ENCODE results near the gene METAP2. TPM values are rescaled to one million over a fixed set of nuclear protein-coding genes. Genes with fewer than 3 reads are reported as not detected.
"Not testable (repeated sequence)": the region's sequence is repeated elsewhere in the genome, so short reads cannot be mapped to it uniquely, and the experiment has no call there.

Gene METAP2
- total RNA-seq, 1 experiment from 2014 or later: 127 TPM

DNA sequence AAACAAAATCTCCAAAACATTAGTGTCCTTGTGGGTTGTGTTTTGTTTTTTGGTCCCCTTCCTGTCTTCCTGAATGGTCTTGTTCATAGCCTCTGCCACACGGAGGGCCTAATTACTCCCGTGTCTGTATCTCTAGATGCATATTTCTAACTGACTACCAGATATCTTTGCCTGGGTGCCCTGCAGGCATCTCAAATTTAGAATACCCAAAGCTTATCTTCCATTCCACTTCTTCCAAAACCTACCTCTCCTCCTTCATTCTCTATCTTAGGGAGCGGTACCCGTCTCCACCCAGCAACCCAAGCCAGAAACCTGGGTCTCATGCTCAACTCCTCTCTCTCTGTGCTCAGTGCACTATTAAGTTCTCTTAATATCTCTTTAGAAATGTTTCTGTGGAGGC is 10.9 kb upstream of the METAP2 start (continued):
- TF ChIP-seq, protein P1, sequence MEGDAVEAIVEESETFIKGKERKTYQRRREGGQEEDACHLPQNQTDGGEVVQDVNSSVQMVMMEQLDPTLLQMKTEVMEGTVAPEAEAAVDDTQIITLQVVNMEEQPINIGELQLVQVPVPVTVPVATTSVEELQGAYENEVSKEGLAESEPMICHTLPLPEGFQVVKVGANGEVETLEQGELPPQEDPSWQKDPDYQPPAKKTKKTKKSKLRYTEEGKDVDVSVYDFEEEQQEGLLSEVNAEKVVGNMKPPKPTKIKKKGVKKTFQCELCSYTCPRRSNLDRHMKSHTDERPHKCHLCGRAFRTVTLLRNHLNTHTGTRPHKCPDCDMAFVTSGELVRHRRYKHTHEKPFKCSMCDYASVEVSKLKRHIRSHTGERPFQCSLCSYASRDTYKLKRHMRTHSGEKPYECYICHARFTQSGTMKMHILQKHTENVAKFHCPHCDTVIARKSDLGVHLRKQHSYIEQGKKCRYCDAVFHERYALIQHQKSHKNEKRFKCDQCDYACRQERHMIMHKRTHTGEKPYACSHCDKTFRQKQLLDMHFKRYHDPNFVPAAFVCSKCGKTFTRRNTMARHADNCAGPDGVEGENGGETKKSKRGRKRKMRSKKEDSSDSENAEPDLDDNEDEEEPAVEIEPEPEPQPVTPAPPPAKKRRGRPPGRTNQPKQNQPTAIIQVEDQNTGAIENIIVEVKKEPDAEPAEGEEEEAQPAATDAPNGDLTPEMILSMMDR (IDR thresholded peaks at IDR 0.05 in 2 of 3, conservative IDR thresholded peaks at IDR 0.05 in 1 of 3; ENCODE audit: borderline replicate concordance in 1 of 3, insufficient read depth in 1 of 3, low read depth in 2 of 3, low read length in 2 of 3): no peak
- TF ChIP-seq CEBPB (IDR thresholded peaks at IDR 0.05; ENCODE audit: low read depth): no peak

DNA sequence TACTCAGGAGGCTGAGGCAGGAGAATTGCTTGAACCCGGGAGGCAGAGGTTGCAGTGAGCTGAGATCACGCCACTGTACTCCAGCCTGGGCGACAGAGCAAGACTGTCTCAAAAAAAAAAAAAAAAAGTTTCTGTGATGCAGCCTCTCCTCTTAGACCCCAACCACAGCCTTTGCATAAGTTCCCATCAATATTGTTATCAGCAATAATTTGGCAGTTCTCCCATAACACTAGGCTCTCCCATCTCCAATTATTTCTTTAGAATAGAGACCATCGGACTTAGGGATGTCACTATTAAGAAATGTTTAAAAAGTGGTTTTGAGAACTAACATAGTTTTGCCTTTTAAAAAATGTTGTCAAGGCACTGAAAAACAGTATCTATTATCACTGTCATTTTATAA is 10.2 kb upstream of the METAP2 start:
- peaks cover 21 to 26% of the 10 kb centered on the region in 2 experiments; a peak in 3 of 4 replicates for H3K4me1 ChIP-seq (ENCODE audit: control insufficient read depth in 1 of 2, insufficient read depth in 2 of 2, low read length in 2 of 2)
- H3K9me3 ChIP-seq (ENCODE audit: control insufficient read depth in 1 of 2, insufficient read depth in 1 of 2, low read depth in 1 of 2, low read length in 2 of 2); H3K9ac ChIP-seq (ENCODE audit: low read length); H2AFZ ChIP-seq (ENCODE audit: low read depth, low read length, poor library complexity, severe bottlenecking); RAD21 ChIA-PET (ENCODE audit: low non-redundant PET in 1 of 2, low total read pairs in 2 of 2, uncharacterized antibody in 2 of 2, unreplicated experiment in 2 of 2); H3K36me3 ChIP-seq (ENCODE audit: control insufficient read depth in 1 of 2, insufficient read depth in 2 of 2, low read length in 2 of 2); H3K27me3 ChIP-seq (ENCODE audit: insufficient read depth, low read length); H3K4me2 ChIP-seq (ENCODE audit: low read length); ATAC-seq; CTCF ChIA-PET; DNase-seq (ENCODE audit: low read depth, low spot score); BruUV-seq (replicated peaks); H3K4me3 ChIP-seq (replicated peaks in 1 of 2; ENCODE audit: low read depth in 1 of 2, low read length in 2 of 2); intact Hi-C loops (cut with micrococcal nuclease); H4K20me1 ChIP-seq (ENCODE audit: insufficient read depth); H3K79me2 ChIP-seq (ENCODE audit: insufficient read depth, low read length); H3K27ac ChIP-seq (ENCODE audit: low read depth, low read length); H3K9me2 ChIP-seq (ENCODE audit: insufficient read depth): not testable (repeated sequence)
- POLR2A ChIA-PET: interaction anchor here (1.5 kb wide), 1 partner anchor 10 kb away, joined by 7 read pairs; the partner anchor contains the start of gene METAP2

DNA sequence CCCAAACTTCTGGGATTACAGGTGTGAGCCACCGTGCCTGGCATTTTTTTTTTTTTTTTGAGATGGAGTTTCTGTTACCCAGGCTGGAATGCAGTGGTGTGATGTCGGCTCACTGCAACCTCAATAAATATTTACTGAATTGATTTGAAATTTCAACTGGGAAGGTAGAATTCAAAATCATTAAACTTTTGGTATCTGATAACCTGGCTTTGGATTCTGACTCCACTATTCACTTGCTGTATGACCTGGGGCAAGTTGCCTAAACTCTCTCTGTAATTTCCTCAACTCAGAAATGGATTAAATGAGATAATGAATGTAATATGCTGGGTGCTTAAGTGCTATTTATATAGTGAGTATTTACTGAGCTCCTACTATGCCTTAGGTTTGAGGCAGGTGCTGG is 8.7 kb upstream of the METAP2 start:
- RAD21 ChIA-PET (ENCODE audit: low non-redundant PET in 1 of 2, low total read pairs in 2 of 2, uncharacterized antibody in 2 of 2, unreplicated experiment in 2 of 2): no interaction called here
- H3K4me2 ChIP-seq (ENCODE audit: low read length): no peak overlapping the region
- H2AFZ ChIP-seq (ENCODE audit: low read depth, low read length, poor library complexity, severe bottlenecking): no peak overlapping the region
- intact Hi-C loops (cut with micrococcal nuclease): no loop called here
- H3K4me1 ChIP-seq (ENCODE audit: control insufficient read depth in 1 of 2, insufficient read depth in 2 of 2, low read length in 2 of 2): peaks cover 15 to 21% of the 10 kb centered on the region in 2 experiments; a peak in 3 of 4 replicates
- H3K27me3 ChIP-seq (ENCODE audit: insufficient read depth, low read length): no peaks in the 10 kb centered on the region
- no peaks in the 10 kb centered on the region for H3K79me2 ChIP-seq (ENCODE audit: insufficient read depth, low read length)
- ATAC-seq (no peak), DNase-seq (ENCODE audit: low read depth, low spot score) (no peak)
- no peak overlapping the region for H3K27ac ChIP-seq (ENCODE audit: low read depth, low read length)
- no peaks in the 10 kb centered on the region for H3K9me2 ChIP-seq (ENCODE audit: insufficient read depth)
- no peaks in the 10 kb centered on the region for H3K9me3 ChIP-seq (ENCODE audit: control insufficient read depth in 1 of 2, insufficient read depth in 1 of 2, low read depth in 1 of 2, low read length in 2 of 2)
- H4K20me1 ChIP-seq (ENCODE audit: insufficient read depth): no peaks in the 10 kb centered on the region
- POLR2A ChIA-PET: interaction anchor here (1.5 kb wide), 1 partner anchor 8 kb away, joined by 7 read pairs; the partner anchor contains the start of gene METAP2
- no peaks in the 10 kb centered on the region for H3K36me3 ChIP-seq (ENCODE audit: control insufficient read depth in 1 of 2, insufficient read depth in 2 of 2, low read length in 2 of 2)
- H3K9ac ChIP-seq (ENCODE audit: low read length): no peak overlapping the region
- CTCF ChIA-PET: no interaction called here
- BruUV-seq (replicated peaks): no TSS peak
- H3K4me3 ChIP-seq (replicated peaks in 1 of 2; ENCODE audit: low read depth in 1 of 2, low read length in 2 of 2): no peak overlapping the region
- TF ChIP-seq SRF (IDR thresholded peaks at IDR 0.05; ENCODE audit: low read depth) (no peak), EGR1 (IDR thresholded peaks at IDR 0.05; ENCODE audit: low read depth) (no peak), POLR2A (IDR thresholded peaks at IDR 0.05; ENCODE audit: borderline replicate concordance, extremely low read depth, insufficient read depth, insufficient read length) (no peak), ZFX (IDR thresholded peaks at IDR 0.05) (no peak), SIN3A (IDR thresholded peaks at IDR 0.05; ENCODE audit: low read depth) (no peak), ELF1 (IDR thresholded peaks at IDR 0.05; ENCODE audit: borderline replicate concordance, low read depth) (no peak)
- TF ChIP-seq, protein P2, sequence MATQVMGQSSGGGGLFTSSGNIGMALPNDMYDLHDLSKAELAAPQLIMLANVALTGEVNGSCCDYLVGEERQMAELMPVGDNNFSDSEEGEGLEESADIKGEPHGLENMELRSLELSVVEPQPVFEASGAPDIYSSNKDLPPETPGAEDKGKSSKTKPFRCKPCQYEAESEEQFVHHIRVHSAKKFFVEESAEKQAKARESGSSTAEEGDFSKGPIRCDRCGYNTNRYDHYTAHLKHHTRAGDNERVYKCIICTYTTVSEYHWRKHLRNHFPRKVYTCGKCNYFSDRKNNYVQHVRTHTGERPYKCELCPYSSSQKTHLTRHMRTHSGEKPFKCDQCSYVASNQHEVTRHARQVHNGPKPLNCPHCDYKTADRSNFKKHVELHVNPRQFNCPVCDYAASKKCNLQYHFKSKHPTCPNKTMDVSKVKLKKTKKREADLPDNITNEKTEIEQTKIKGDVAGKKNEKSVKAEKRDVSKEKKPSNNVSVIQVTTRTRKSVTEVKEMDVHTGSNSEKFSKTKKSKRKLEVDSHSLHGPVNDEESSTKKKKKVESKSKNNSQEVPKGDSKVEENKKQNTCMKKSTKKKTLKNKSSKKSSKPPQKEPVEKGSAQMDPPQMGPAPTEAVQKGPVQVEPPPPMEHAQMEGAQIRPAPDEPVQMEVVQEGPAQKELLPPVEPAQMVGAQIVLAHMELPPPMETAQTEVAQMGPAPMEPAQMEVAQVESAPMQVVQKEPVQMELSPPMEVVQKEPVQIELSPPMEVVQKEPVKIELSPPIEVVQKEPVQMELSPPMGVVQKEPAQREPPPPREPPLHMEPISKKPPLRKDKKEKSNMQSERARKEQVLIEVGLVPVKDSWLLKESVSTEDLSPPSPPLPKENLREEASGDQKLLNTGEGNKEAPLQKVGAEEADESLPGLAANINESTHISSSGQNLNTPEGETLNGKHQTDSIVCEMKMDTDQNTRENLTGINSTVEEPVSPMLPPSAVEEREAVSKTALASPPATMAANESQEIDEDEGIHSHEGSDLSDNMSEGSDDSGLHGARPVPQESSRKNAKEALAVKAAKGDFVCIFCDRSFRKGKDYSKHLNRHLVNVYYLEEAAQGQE (IDR thresholded peaks at IDR 0.05; ENCODE audit: low read depth): no peak
- TF ChIP-seq, protein P3, sequence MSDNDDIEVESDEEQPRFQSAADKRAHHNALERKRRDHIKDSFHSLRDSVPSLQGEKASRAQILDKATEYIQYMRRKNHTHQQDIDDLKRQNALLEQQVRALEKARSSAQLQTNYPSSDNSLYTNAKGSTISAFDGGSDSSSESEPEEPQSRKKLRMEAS (IDR thresholded peaks at IDR 0.05): no peak
- TF ChIP-seq, protein P1 (IDR thresholded peaks at IDR 0.05 in 2 of 3, conservative IDR thresholded peaks at IDR 0.05 in 1 of 3; ENCODE audit: borderline replicate concordance in 1 of 3, insufficient read depth in 1 of 3, low read depth in 2 of 3, low read length in 2 of 3): no peak

All from HCT116 (cell line).